ENCODE data around the gene SIRT4. TPM values are rescaled to one million over a fixed set of nuclear protein-coding genes. Genes with fewer than 3 reads are reported as not detected.

The SIRT4 gene
- total RNA-seq, 1 experiment from 2014 or later: 3.7 TPM

DNA sequence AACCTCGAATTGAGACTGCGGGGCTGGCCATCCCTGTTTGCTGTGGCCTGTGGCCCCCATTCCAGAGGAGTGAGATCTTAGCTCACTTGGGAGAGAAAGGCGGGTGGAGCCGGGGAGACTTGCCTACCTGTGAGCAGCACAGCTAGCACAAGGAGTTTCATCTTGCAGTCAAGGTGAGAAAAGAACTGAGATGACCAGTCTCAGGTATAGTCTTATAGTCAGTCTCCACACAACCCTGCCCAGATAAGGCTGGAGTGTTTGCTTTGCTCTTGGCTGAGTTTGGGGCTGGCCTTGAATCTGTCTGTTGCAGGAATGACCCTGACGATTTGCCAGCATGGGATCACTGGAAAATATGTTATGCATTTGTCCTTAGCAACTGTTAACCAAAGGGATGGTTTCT is 25.5 kb downstream of the SIRT4 start, which contains the start of gene PLA2G1B:
TSS of gene PLA2G1B (minus strand) at position 187 of the 400 bp plus-strand sequence. CDS start at position 161, 26 bp downstream.
- POLR2A ChIA-PET (ENCODE audit: low non-redundant PET): interaction anchor here (0.6 kb wide), 1 partner anchor 57 kb away, joined by 4 read pairs; no protein-coding TSS in a partner anchor
- intact Hi-C loops (cut with micrococcal nuclease; ENCODE audit: unreplicated experiment): loop anchor here (5.0 to 10.0 kb wide), 3 partner anchors 107 to 767 kb away; partner anchors contain the start of genes COX6A1 and UNC119B
- TF ChIP-seq EZH2 (IDR thresholded peaks at IDR 0.05; ENCODE audit: borderline replicate concordance, low read depth, low read length, poor library complexity, severe bottlenecking): no peak
- TF ChIP-seq, protein P1, sequence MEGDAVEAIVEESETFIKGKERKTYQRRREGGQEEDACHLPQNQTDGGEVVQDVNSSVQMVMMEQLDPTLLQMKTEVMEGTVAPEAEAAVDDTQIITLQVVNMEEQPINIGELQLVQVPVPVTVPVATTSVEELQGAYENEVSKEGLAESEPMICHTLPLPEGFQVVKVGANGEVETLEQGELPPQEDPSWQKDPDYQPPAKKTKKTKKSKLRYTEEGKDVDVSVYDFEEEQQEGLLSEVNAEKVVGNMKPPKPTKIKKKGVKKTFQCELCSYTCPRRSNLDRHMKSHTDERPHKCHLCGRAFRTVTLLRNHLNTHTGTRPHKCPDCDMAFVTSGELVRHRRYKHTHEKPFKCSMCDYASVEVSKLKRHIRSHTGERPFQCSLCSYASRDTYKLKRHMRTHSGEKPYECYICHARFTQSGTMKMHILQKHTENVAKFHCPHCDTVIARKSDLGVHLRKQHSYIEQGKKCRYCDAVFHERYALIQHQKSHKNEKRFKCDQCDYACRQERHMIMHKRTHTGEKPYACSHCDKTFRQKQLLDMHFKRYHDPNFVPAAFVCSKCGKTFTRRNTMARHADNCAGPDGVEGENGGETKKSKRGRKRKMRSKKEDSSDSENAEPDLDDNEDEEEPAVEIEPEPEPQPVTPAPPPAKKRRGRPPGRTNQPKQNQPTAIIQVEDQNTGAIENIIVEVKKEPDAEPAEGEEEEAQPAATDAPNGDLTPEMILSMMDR (conservative IDR thresholded peaks at IDR 0.05; ENCODE audit: low read depth, low read length): no peak

DNA sequence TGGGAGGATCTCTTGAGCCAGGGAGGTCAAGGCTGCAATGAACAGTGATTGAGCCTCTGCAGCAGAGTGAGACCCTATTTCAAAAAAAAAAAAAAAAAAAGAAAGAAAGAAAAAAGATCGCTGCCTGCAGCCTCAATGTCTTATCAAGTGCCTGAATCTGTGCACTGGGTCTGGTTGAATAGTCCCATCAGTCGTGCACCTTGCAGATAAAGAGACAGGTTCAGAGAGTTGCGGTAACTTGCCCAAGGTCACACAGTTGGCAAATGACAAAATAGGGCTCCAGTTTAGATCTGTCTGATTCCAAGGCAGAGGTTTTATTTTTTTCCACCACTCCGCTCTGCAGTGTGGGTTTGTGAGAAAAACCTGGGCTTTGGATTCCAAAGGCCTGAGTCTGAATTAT is 26.1 kb downstream of the SIRT4 start:
- TF ChIP-seq, protein P1 (conservative IDR thresholded peaks at IDR 0.05; ENCODE audit: low read depth, low read length): no peak
- TF ChIP-seq EZH2 (IDR thresholded peaks at IDR 0.05; ENCODE audit: borderline replicate concordance, low read depth, low read length, poor library complexity, severe bottlenecking): no peak
- no peak overlapping the region for H3K4me3 ChIP-seq (ENCODE audit: low read depth, low read length, poor library complexity, severe bottlenecking)
- no peaks in the 10 kb centered on the region for H3K27me3 ChIP-seq (replicated peaks; ENCODE audit: insufficient read depth, low read depth, low read length, poor library complexity)
- H3K27ac ChIP-seq (ENCODE audit: low read depth, low read length, poor library complexity, severe bottlenecking): no peak overlapping the region
- CTCF ChIA-PET: no interaction called here
- no peaks in the 10 kb centered on the region for H3K4me1 ChIP-seq (ENCODE audit: insufficient read depth, low read length, poor library complexity, severe bottlenecking)
- POLR2A ChIA-PET (ENCODE audit: low non-redundant PET): no interaction called here
- BruUV-seq (replicated peaks): no TSS peak
- H3K9me3 ChIP-seq (ENCODE audit: low read depth, low read length, poor library complexity, severe bottlenecking): no peaks in the 10 kb centered on the region
- intact Hi-C loops (cut with micrococcal nuclease; ENCODE audit: unreplicated experiment): loop anchor here (5.0 to 10.0 kb wide), 3 partner anchors 107 to 767 kb away; partner anchors contain the start of genes COX6A1 and UNC119B
- no peak for DNase-seq (ENCODE audit: low spot score)
- H3K36me3 ChIP-seq (ENCODE audit: insufficient read depth, low read length, poor library complexity, severe bottlenecking): no peaks in the 10 kb centered on the region

More for the DNA sequence above, 25.5 kb downstream of the SIRT4 start, which contains the start of gene PLA2G1B:
- no peak within 1 kb of the TSS for H3K27ac ChIP-seq (ENCODE audit: low read depth, low read length, poor library complexity, severe bottlenecking)
- H3K4me1 ChIP-seq (ENCODE audit: insufficient read depth, low read length, poor library complexity, severe bottlenecking): no peaks in the 10 kb centered on the region
- no peaks in the 10 kb centered on the region for H3K27me3 ChIP-seq (replicated peaks; ENCODE audit: insufficient read depth, low read depth, low read length, poor library complexity)
- no peaks in the 10 kb centered on the region for H3K9me3 ChIP-seq (ENCODE audit: low read depth, low read length, poor library complexity, severe bottlenecking)
- H3K4me3 ChIP-seq (ENCODE audit: low read depth, low read length, poor library complexity, severe bottlenecking): no peak within 1 kb of the TSS
- no TSS peak for BruUV-seq (replicated peaks)
- no peak for DNase-seq (ENCODE audit: low spot score)
- no peaks in the 10 kb centered on the region for H3K36me3 ChIP-seq (ENCODE audit: insufficient read depth, low read length, poor library complexity, severe bottlenecking)
- CTCF ChIA-PET: no interaction called here

DNA sequence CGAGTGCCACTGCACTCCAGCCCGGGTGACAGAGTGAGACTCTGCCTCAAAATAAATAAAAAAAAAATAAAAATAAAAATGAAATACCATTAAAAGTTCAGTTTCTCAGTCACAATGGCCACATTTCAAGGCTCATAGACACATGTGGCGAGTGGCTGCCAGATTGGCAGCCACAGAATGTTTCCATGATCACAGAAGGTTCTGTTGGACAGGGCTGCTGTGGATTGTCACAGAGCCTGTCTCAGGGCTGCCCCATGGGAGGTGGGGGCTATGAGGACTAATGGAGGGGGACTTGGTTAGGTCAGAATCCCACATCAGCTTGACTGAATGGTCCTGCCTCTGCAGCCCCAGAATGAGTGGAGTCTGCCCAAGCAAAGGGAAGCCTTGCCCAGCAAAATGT is 29.3 kb downstream of the SIRT4 start:
- Histone ChIP-seq H3K9me3 (ENCODE audit: low read depth, low read length, poor library complexity, severe bottlenecking) (no peaks in the 10 kb centered on the region), H3K27me3 (replicated peaks; ENCODE audit: insufficient read depth, low read depth, low read length, poor library complexity) (no peaks in the 10 kb centered on the region), H3K27ac (ENCODE audit: low read depth, low read length, poor library complexity, severe bottlenecking) (no peak overlapping the region), H3K4me3 (ENCODE audit: low read depth, low read length, poor library complexity, severe bottlenecking) (no peak overlapping the region), H3K36me3 (ENCODE audit: insufficient read depth, low read length, poor library complexity, severe bottlenecking) (no peaks in the 10 kb centered on the region), H3K4me1 (ENCODE audit: insufficient read depth, low read length, poor library complexity, severe bottlenecking) (no peaks in the 10 kb centered on the region)
- CTCF ChIA-PET: no interaction called here
- BruUV-seq (replicated peaks): no TSS peak
- POLR2A ChIA-PET (ENCODE audit: low non-redundant PET): no interaction called here
- TF ChIP-seq, protein P1 (conservative IDR thresholded peaks at IDR 0.05; ENCODE audit: low read depth, low read length): no peak
- intact Hi-C loops (cut with micrococcal nuclease; ENCODE audit: unreplicated experiment): no loop called here
- DNase-seq (ENCODE audit: low spot score): no peak

All from A673 (cell line).